ENCODE measurements around the gene OR2AT4. TPM values are rescaled to one million over a fixed set of nuclear protein-coding genes. Genes with fewer than 3 reads are reported as not detected.
"Not testable (repeated sequence)": the region's sequence is repeated elsewhere in the genome, so short reads cannot be mapped to it uniquely, and the experiment has no call there.

OR2AT4 gene
- total RNA-seq, 4 donors from 2014 or later, result not detected

DNA sequence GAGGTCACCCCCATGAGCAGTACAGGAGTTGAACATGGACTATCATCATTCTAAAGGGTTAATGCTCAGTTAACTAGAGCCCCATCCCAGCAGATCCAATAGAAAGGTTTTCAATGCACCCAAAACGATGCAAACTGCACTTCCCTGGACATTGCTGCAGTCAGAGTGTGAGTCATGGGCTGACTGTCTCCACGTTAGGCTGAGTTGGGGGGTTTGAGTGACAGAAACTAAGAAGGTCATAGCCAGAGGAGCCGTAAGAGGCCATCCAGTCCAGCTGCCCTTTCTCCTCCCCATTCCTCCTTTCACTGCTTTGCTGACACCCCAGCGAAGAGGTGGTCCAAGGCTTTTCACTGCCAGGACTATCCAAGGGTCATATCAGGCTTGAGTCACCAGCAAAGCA, 10.5 kb upstream of the OR2AT4 start:
- TF ChIP-seq, protein P1, sequence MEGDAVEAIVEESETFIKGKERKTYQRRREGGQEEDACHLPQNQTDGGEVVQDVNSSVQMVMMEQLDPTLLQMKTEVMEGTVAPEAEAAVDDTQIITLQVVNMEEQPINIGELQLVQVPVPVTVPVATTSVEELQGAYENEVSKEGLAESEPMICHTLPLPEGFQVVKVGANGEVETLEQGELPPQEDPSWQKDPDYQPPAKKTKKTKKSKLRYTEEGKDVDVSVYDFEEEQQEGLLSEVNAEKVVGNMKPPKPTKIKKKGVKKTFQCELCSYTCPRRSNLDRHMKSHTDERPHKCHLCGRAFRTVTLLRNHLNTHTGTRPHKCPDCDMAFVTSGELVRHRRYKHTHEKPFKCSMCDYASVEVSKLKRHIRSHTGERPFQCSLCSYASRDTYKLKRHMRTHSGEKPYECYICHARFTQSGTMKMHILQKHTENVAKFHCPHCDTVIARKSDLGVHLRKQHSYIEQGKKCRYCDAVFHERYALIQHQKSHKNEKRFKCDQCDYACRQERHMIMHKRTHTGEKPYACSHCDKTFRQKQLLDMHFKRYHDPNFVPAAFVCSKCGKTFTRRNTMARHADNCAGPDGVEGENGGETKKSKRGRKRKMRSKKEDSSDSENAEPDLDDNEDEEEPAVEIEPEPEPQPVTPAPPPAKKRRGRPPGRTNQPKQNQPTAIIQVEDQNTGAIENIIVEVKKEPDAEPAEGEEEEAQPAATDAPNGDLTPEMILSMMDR (IDR thresholded peaks at IDR 0.05 in 4 of 5, conservative IDR thresholded peaks at IDR 0.05 in 1 of 5), result no peak
- no peak for TF ChIP-seq POLR2A (IDR thresholded peaks at IDR 0.05)
- Histone ChIP-seq H3K9me3 (no peaks in the 10 kb centered on the region), H3K27ac (no peak overlapping the region), H3K4me1 (no peaks in the 10 kb centered on the region), H3K4me3 (no peak overlapping the region), H3K36me3 (no peaks in the 10 kb centered on the region), H3K27me3 (peaks cover 0 to 3% (median 0%) of the 10 kb centered on the region in 3 donors)
- intact Hi-C loops (cut with DNase I; ENCODE audit: low total_unique reads) (no loop called here), in situ Hi-C loops (cut with MboI; ENCODE audit: low sequenced_read_pairs in 4 of 4) (no loop called here)
- ATAC-seq (no peak), DNase-seq (no peak)

DNA sequence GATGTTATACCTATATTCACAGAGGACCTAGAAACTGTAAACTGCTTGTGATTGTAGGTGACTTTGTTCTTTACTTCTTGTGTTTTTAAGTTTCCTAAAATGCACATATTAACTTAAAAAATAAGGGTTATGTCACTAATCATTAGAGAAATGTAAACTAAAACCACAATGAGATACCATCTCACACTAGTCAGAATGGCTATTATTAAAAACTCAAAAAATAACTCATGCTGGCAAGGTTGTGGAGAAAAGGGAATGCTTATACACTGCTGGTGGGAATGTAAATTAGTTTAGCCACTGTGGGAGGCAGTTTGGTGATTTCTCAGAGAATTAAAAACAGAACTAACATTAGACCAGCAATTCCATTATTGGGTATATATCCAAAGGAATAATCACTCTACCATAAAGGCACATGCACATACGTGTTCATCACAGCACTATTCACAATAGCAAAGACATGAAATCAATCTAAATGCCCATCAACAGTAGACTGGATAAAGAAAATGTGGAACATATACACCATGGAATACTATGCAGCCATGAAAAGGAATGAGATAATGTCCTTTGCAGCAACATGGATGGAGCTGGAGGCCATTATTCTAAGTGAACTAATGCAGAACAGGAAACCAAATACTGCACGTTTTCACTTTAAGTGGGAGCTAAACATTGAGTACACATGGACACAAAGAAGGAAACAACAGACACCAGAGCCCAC, 9.4 kb upstream of the OR2AT4 start:
- intact Hi-C loops (cut with DNase I; ENCODE audit: low total_unique reads); H3K36me3 ChIP-seq; H3K4me3 ChIP-seq; H3K9me3 ChIP-seq; ATAC-seq; in situ Hi-C loops (cut with MboI; ENCODE audit: low sequenced_read_pairs in 4 of 4); H3K27me3 ChIP-seq; DNase-seq; H3K27ac ChIP-seq; H3K4me1 ChIP-seq: not testable (repeated sequence)

DNA sequence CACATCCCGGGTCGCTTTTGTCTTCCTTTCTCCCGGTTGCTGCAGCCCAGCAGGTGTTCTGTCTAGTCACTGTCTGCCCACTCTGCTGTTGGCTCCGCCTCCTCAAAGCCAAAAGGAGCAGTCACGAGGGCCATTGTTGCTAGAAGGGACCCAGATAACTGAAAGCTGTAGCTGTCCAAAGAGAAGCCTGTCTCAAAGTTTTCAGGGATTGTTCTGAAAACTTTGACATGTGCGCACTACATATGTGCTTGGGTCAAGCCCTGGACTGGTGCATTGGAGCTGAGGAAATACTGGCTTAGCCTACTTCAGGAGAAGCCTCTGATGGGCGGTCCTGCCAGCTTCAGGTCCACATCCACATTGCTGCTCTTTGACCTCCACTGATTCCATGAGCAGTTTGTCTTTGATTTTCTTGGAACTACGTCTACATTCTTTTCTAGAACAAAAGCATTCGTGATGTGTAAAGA, 8.8 kb upstream of the OR2AT4 start:
- no peaks in the 10 kb centered on the region for H3K36me3 ChIP-seq
- no peak for TF ChIP-seq POLR2A (IDR thresholded peaks at IDR 0.05)
- TF ChIP-seq, protein P1 (IDR thresholded peaks at IDR 0.05 in 4 of 5, conservative IDR thresholded peaks at IDR 0.05 in 1 of 5), result no peak
- H3K4me3 ChIP-seq, result no peak overlapping the region
- in situ Hi-C loops (cut with MboI; ENCODE audit: low sequenced_read_pairs in 4 of 4), result no loop called here
- ATAC-seq (no peak), DNase-seq (no peak)
- H3K27me3 ChIP-seq, result peaks cover 0 to 3% (median 0%) of the 10 kb centered on the region in 3 donors
- intact Hi-C loops (cut with DNase I; ENCODE audit: low total_unique reads), result no loop called here
- no peaks in the 10 kb centered on the region for H3K4me1 ChIP-seq
- H3K9me3 ChIP-seq, result no peaks in the 10 kb centered on the region
- no peak overlapping the region for H3K27ac ChIP-seq

DNA sequence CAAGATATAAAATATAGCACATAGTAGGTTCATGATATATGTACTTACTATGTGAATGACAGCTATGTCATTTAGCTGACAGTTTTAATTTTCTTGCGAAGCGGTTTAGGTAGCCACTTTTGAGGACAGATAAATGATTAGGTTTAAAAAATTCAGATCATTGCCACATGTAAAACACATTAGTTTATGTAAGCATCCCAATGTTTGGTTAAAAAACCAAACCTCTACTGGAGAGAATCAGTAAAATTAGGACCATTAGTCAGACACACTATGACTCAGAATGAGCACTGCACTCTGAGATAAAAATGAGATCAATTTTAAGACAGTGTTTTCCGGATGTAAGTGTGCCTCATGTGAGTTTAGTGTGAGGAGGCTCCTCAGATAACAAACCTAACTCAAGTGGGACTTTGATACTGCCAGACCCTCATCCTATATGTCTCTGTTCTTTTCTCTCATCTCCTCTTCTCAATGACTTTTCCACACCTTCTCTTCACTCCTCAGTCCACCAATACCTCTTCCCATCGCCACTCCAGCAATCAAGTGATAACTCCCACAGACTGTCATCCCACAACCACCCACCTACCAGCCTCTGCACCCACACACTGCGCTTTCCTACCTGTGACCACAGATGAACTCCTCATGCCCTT, 6.8 kb upstream of the OR2AT4 start:
- H3K36me3 ChIP-seq, result no peaks in the 10 kb centered on the region
- in situ Hi-C loops (cut with MboI; ENCODE audit: low sequenced_read_pairs in 4 of 4), result no loop called here
- DNase-seq (no peak), ATAC-seq (no peak)
- no peak overlapping the region for H3K4me3 ChIP-seq
- no peaks in the 10 kb centered on the region for H3K4me1 ChIP-seq
- no peak overlapping the region for H3K27ac ChIP-seq
- TF ChIP-seq, protein P1 (IDR thresholded peaks at IDR 0.05 in 4 of 5, conservative IDR thresholded peaks at IDR 0.05 in 1 of 5), result no peak
- no peak for TF ChIP-seq POLR2A (IDR thresholded peaks at IDR 0.05)
- peaks cover 0 to 3% (median 0%) of the 10 kb centered on the region in 3 donors for H3K27me3 ChIP-seq
- H3K9me3 ChIP-seq, result no peaks in the 10 kb centered on the region
- intact Hi-C loops (cut with DNase I; ENCODE audit: low total_unique reads), result no loop called here

DNA sequence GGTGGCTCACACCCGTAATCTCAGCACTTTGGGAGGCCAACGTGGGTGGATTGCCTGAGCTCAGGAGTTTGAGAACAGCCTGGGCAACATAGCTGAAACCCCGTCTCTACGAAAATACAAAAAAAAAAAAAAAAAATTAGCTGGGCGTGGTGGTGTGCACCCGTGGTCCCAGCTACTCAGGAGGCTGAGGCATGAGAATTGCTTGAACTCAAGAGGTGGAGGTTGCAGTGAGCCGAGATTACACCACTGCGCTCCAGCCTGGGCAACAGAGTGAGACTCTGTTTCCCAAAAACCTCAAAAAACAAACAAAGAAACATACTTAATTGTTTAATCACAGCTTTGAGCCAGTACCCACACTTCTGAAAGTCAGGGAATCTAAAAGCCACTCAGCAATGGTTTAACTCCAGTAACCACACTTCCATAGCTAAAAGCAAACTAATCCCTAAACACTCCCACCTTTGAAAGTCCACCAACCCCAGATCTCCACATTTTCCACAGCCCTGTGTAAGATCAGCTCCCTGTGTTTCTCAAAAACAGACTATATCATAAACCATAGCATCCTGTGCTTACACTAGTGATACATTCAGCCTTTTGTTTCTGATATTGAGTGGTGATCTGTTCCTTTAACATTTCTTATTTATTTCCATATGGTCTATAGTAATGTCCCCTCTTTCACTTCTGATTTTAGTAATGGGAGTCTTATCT, 4.9 kb upstream of the OR2AT4 start:
- DNase-seq (no peak), ATAC-seq (no peak)
- no peak for TF ChIP-seq POLR2A (IDR thresholded peaks at IDR 0.05)
- TF ChIP-seq, protein P1 (IDR thresholded peaks at IDR 0.05 in 4 of 5, conservative IDR thresholded peaks at IDR 0.05 in 1 of 5), result no peak
- no peaks in the 10 kb centered on the region for H3K4me1 ChIP-seq
- H3K27ac ChIP-seq, result no peak overlapping the region
- in situ Hi-C loops (cut with MboI; ENCODE audit: low sequenced_read_pairs in 4 of 4) (no loop called here), intact Hi-C loops (cut with DNase I; ENCODE audit: low total_unique reads) (no loop called here)
- peaks cover 0 to 11% (median 0%) of the 10 kb centered on the region in 3 donors for H3K27me3 ChIP-seq
- H3K4me3 ChIP-seq, result no peak overlapping the region
- no peaks in the 10 kb centered on the region for H3K36me3 ChIP-seq
- H3K9me3 ChIP-seq, result no peaks in the 10 kb centered on the region
